IMR-90 (cell line): Measurements from ENCODE around the gene CENPM. TPM values are rescaled to one million over a fixed set of nuclear protein-coding genes. Genes with fewer than 3 reads are reported as not detected.

Source experiments
- ATAC-seq: fragments of 200-7000 bp; cut with Tn5 transposase; 2 replicates; pipeline ENCODE4 v1.9.1; 2020; ENCODE audit warnings: low read depth, mild to moderate bottlenecking, moderate library complexity
- BruUV-seq: library from RNA; stranded (reverse); fragments of 400-500 nt; replicated peaks from 2 replicates; lab custom pipeline; 2021; lab: Mats Ljungman, UMichigan
- CTCF ChIA-PET: fragments of 300-600 bp; formaldehyde crosslinking; extraction: SDS; loops from one replicate; lab custom pipeline; 2021; ENCODE audit warnings: antibody characterized with exemption; lab: Yijun Ruan, JAX
- POLR2A ChIA-PET: fragments of 300-600 bp; sonication (Branson Sonifier 250); formaldehyde crosslinking; loops from one replicate; lab custom pipeline; 2022; ENCODE audit warnings: antibody characterized with exemption; ENCODE audit not compliant: unreplicated experiment; lab: Charles Lee
- DNase-seq: peaks from one replicate; pipeline ENCODE4 v3.0.0; 2013
- H2AFZ ChIP-seq: replicated peaks from 2 replicates; pipeline ENCODE3; 2013; ENCODE audit warnings: low read length, mild to moderate bottlenecking; ENCODE audit not compliant: poor library complexity
- H2AK5ac ChIP-seq: 2 replicates; pipeline ENCODE4 v1.6.1; 2013; ENCODE audit warnings: low read depth, low read length, inconsistent platforms
- H2AK9ac ChIP-seq: replicated peaks from 2 replicates; pipeline ENCODE3; 2013; ENCODE audit warnings: mild to moderate bottlenecking, low read depth, low read length, moderate library complexity; ENCODE audit not compliant: poor library complexity
- H2BK120ac ChIP-seq: 2 replicates; pipeline ENCODE4 v1.6.1; 2013; ENCODE audit warnings: low read depth, low read length, inconsistent platforms
- H2BK15ac ChIP-seq: 3 replicates; pipeline ENCODE4 v1.6.1; 2013; ENCODE audit warnings: low read depth, low read length, inconsistent platforms
- H2BK20ac ChIP-seq: 2 replicates; pipeline ENCODE4 v1.6.1; 2013; ENCODE audit warnings: low read depth, mild to moderate bottlenecking, inconsistent platforms, low read length, moderate library complexity
- H2BK5ac ChIP-seq: 2 replicates; pipeline ENCODE4 v1.6.1; 2013; ENCODE audit warnings: mild to moderate bottlenecking, low read depth, low read length, inconsistent platforms; ENCODE audit not compliant: poor library complexity, severe bottlenecking
- H3K14ac ChIP-seq: replicated peaks from 2 replicates; pipeline ENCODE4 v1.6.1; 2013; ENCODE audit warnings: low read depth, low read length, inconsistent platforms
- H3K18ac ChIP-seq: 2 replicates; pipeline ENCODE4 v1.6.1; 2013; ENCODE audit warnings: low read depth, low read length, control low read depth
- H3K23ac ChIP-seq: 2 replicates; pipeline ENCODE4 v1.6.1; 2013; ENCODE audit warnings: low read depth, low read length, inconsistent platforms
- H3K27ac ChIP-seq: 2 replicates; pipeline ENCODE4 v1.5.1; 2013; ENCODE audit warnings: mild to moderate bottlenecking, control low read depth, low read length; ENCODE audit not compliant: insufficient read depth
- H3K27me3 ChIP-seq: 2 replicates; pipeline ENCODE4 v1.6.1; 2013; ENCODE audit warnings: low read length; ENCODE audit not compliant: control insufficient read depth, insufficient read depth
- H3K36me3 ChIP-seq: 2 replicates; pipeline ENCODE4 v1.6.1; 2013; ENCODE audit warnings: low read length, mixed read lengths; ENCODE audit not compliant: control insufficient read depth, insufficient read depth
- H3K4ac ChIP-seq: 2 replicates; pipeline ENCODE4 v1.6.1; 2013; ENCODE audit warnings: low read depth, low read length, inconsistent platforms
- H3K4me1 ChIP-seq: 2 replicates; pipeline ENCODE4 v1.6.1; 2013; ENCODE audit warnings: low read length, mixed read lengths; ENCODE audit not compliant: control insufficient read depth, insufficient read depth
- H3K4me2 ChIP-seq: 2 replicates; pipeline ENCODE4 v1.6.1; 2013; ENCODE audit warnings: low read depth, mild to moderate bottlenecking, control low read depth, low read length, moderate library complexity
- H3K4me3 ChIP-seq: 2 replicates; pipeline ENCODE4 v1.5.1; 2013; ENCODE audit warnings: low read depth, mild to moderate bottlenecking, control low read depth, low read length, moderate library complexity; ENCODE audit not compliant: insufficient read depth
- H3K56ac ChIP-seq: 2 replicates; pipeline ENCODE4 v1.6.1; 2013; ENCODE audit warnings: low read length, inconsistent platforms; ENCODE audit not compliant: insufficient read depth; ENCODE audit errors: extremely low read depth
- H3K79me1 ChIP-seq, 2 experiments: 2 replicates each; pipeline ENCODE4 v1.6.1; 2013; ENCODE audit warnings: low read length in 2 of 2, inconsistent platforms in 1 of 2, low read depth in 1 of 2
- H3K9ac ChIP-seq: 2 replicates; pipeline ENCODE4 v1.6.1; 2013; ENCODE audit warnings: low read depth, low read length, control low read depth
- H3K9me1 ChIP-seq: 2 replicates; pipeline ENCODE4 v1.6.1; 2013; ENCODE audit warnings: low read length, inconsistent platforms; ENCODE audit not compliant: insufficient read depth
- H3K9me3 ChIP-seq: 2 replicates; pipeline ENCODE4 v1.6.1; 2013; ENCODE audit warnings: low read length; ENCODE audit not compliant: control insufficient read depth, insufficient read depth
- H4K20me1 ChIP-seq: 2 replicates; pipeline ENCODE4 v1.6.1; 2013; ENCODE audit warnings: low read length, inconsistent platforms; ENCODE audit not compliant: insufficient read depth
- H4K5ac ChIP-seq: 2 replicates; pipeline ENCODE4 v1.6.1; 2013; ENCODE audit warnings: mild to moderate bottlenecking, low read depth, low read length, control low read depth
- H4K8ac ChIP-seq, 2 experiments: 2 replicates each; pipeline ENCODE4 v1.6.1; 2013; ENCODE audit warnings: low read depth in 2 of 2, low read length in 2 of 2, control low read depth in 1 of 2, inconsistent platforms in 1 of 2
- H4K91ac ChIP-seq: 2 replicates; pipeline ENCODE4 v1.6.1; 2013; ENCODE audit warnings: low read depth, low read length, inconsistent platforms; ENCODE audit not compliant: insufficient read depth
- BHLHE40 ChIP-seq: fragments of 150-350 bp; IDR thresholded peaks from 2 replicates; pipeline ENCODE4 v1.6.1; 2016; ENCODE audit warnings: mild to moderate bottlenecking, low read depth, low read length
- CEBPB ChIP-seq: IDR thresholded peaks from 2 replicates; pipeline ENCODE4 v1.6.1; 2012; ENCODE audit warnings: low read depth, low read length, improper control_type of control experiment
- CHD1 ChIP-seq: IDR thresholded peaks from 2 replicates; pipeline ENCODE4 v1.6.1; 2012; ENCODE audit warnings: low read depth, low read length, improper control_type of control experiment
- MAZ ChIP-seq: IDR thresholded peaks from 2 replicates; pipeline ENCODE4 v1.6.1; 2012; ENCODE audit warnings: low read depth, mild to moderate bottlenecking, low read length, improper control_type of control experiment, moderate library complexity, borderline replicate concordance
- MXI1 ChIP-seq: IDR thresholded peaks from 2 replicates; pipeline ENCODE4 v1.6.1; 2012; ENCODE audit warnings: low read depth, mild to moderate bottlenecking, low read length, moderate library complexity, borderline replicate concordance
- NFE2L2 ChIP-seq: fragments of 150-350 bp; IDR thresholded peaks from 2 replicates; pipeline ENCODE4 v1.6.1; 2016; ENCODE audit warnings: low read depth, mild to moderate bottlenecking, low read length
- POLR2A ChIP-seq: IDR thresholded peaks from 2 replicates; pipeline ENCODE4 v1.6.1; 2012; ENCODE audit warnings: mild to moderate bottlenecking, low read depth, low read length
- RAD21 ChIP-seq: IDR thresholded peaks from 2 replicates; pipeline ENCODE4 v1.6.1; 2012; ENCODE audit warnings: low read length, improper control_type of control experiment
- RCOR1 ChIP-seq: IDR thresholded peaks from 2 replicates; pipeline ENCODE4 v1.6.1; 2012; ENCODE audit warnings: mild to moderate bottlenecking, low read length, improper control_type of control experiment; ENCODE audit not compliant: insufficient replicate concordance
- RFX5 ChIP-seq: IDR thresholded peaks from 2 replicates; pipeline ENCODE4 v1.8.0; 2012; ENCODE audit warnings: low read depth, mild to moderate bottlenecking, low read length, moderate library complexity
- WGBS, 2 experiments: methylation state at CpG; one replicate each; pipeline versions ENCODE4 v1.1.5 to v1.1.7; 2013; ENCODE audit warnings: missing lambda C conversion rate in 2 of 2; ENCODE audit not compliant: insufficient read length in 1 of 2; ENCODE audit errors: extremely low coverage in 2 of 2; 5-methylcytosine and 5-hydroxymethylcytosine counted together
- dilution Hi-C: fragments of 300-500 bp; cut with HindIII; formaldehyde crosslinking; loops from one replicate; pipeline ENCODE4 v1.14.3; 2018; ENCODE audit warnings: low sequenced_read_pairs; ENCODE audit not compliant: unreplicated experiment
- in situ Hi-C: fragments of 300-500 bp; cut with MboI; formaldehyde crosslinking; loops from 3 replicates; pipeline ENCODE4 v1.14.3; 2019; ENCODE audit warnings: low sequenced_read_pairs, inconsistent platforms, mixed read lengths
- intact Hi-C: fragments of 100-400 bp; cut with micrococcal nuclease; formaldehyde crosslinking; loops from 2 replicates; pipeline ENCODE4 v1.10.0; 2022
- polyA plus RNA-seq, 3 experiments: library from polyadenylated mRNA; depleted of rRNA; stranded (reverse); fragments of >200 nt; gene quantifications; 2 replicates each; pipeline ENCODE4 v1.2.3, GENCODE V29; 2012; ENCODE audit warnings: low replicate concordance in 1 of 3
- total RNA-seq: library from RNA; depleted of rRNA; stranded (reverse); fragments of >200 nt; gene quantifications from 2 replicates; pipeline ENCODE4 v1.2.3, GENCODE V29; 2012
- TF ChIP-seq, protein P1 (sequence below): fragments of 150-350 bp; IDR thresholded peaks from 2 replicates; pipeline ENCODE4 v1.6.1; 2016; ENCODE audit warnings: low read depth, mild to moderate bottlenecking, low read length, moderate library complexity, borderline replicate concordance

Gene CENPM
- total and polyA plus RNA-seq, 2 of the 4 experiments (the other 2 are of a cell fraction) = 18.1 to 20.1 TPM

DNA sequence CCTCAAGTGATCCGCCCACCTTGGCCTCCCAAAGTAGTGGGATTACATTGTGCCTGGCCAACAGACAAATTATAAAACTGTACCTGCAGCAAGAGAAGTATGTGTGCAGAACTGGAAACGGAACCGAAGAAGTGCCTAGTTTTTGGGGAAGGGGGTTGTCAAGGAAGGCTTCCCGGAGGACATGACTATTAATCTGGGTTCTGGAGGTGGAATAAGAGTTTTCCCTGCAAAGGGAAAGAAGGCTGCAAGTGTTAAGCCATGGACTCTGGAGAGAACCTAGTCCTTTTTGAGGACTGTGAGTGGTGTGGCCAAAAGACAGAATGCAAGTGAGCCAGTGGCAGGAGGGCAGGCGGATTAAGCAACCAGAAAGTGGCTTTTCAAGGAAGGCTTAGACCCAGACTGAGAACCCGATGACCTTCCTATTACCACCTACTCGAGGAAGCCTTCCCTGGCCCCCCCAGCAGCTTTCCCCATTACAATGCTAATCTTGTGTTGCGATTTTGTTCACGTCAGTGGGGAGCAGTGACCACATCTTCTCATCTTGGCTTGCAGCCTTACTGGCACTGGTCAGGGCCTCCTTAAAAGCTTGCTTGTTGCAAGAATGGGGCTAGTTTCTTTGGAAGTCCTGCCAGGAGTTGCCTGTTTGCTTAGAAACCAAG, 16.6 kb upstream of the CENPM start:
- Histone ChIP-seq H3K27ac (no peak overlapping the region), H3K79me1 (no peaks in the 10 kb centered on the region), H2BK15ac (no peak overlapping the region), H2AFZ (no peak overlapping the region), H3K4me1 (no peaks in the 10 kb centered on the region; the same call in 1 of the 2 replicates), H2AK9ac (no peak overlapping the region), H4K5ac (no peak overlapping the region), H3K56ac (no peak overlapping the region), H3K9ac (no peak overlapping the region), H2BK120ac (no peak overlapping the region), H3K4ac (no peak overlapping the region), H3K27me3 (peaks cover 8% of the 10 kb centered on the region; the same call in 1 of the 2 replicates), H3K9me1 (no peaks in the 10 kb centered on the region), H2AK5ac (no peak overlapping the region), H3K4me3 (no peak overlapping the region), H2BK20ac (no peak overlapping the region), H4K8ac (no peak overlapping the region), H3K14ac (no peak overlapping the region), H4K20me1 (no peaks in the 10 kb centered on the region), H3K36me3 (no peaks in the 10 kb centered on the region), H3K4me2 (no peak overlapping the region), H4K91ac (no peak overlapping the region), H3K9me3 (no peaks in the 10 kb centered on the region), H3K23ac (no peak overlapping the region), H3K18ac (no peak overlapping the region), H2BK5ac (no peak overlapping the region)
- no peak for TF ChIP-seq RFX5
- no peak for TF ChIP-seq MXI1
- no peak for TF ChIP-seq CEBPB
- TF ChIP-seq RAD21 = no peak
- TF ChIP-seq POLR2A = no peak
- TF ChIP-seq RCOR1 = no peak
- TF ChIP-seq, protein P1, sequence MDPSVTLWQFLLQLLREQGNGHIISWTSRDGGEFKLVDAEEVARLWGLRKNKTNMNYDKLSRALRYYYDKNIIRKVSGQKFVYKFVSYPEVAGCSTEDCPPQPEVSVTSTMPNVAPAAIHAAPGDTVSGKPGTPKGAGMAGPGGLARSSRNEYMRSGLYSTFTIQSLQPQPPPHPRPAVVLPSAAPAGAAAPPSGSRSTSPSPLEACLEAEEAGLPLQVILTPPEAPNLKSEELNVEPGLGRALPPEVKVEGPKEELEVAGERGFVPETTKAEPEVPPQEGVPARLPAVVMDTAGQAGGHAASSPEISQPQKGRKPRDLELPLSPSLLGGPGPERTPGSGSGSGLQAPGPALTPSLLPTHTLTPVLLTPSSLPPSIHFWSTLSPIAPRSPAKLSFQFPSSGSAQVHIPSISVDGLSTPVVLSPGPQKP = no peak
- TF ChIP-seq CHD1 = no peak
- no peak for TF ChIP-seq MAZ
- TF ChIP-seq BHLHE40 = no peak
- TF ChIP-seq NFE2L2 = no peak
- in situ Hi-C loops = no loop called here
- BruUV-seq = no TSS peak
- DNase-seq = peak; percentile 43
- WGBS, 2 experiments = 23% methylated on average over 3 of the region's 9 CpGs; no CpG with 5 or more reads in 1 of the 2 experiments
- CTCF ChIA-PET = no interaction called here
- intact Hi-C loops = no loop called here
- no peak for ATAC-seq
- dilution Hi-C loops = no loop called here
- POLR2A ChIA-PET = no interaction called here
